ENCODE results near the gene FUT8. TPM values are rescaled to one million over a fixed set of nuclear protein-coding genes. Genes with fewer than 3 reads are reported as not detected.

FUT8 gene
- total RNA-seq, 1 donor from 2014 or later: 131 TPM

DNA sequence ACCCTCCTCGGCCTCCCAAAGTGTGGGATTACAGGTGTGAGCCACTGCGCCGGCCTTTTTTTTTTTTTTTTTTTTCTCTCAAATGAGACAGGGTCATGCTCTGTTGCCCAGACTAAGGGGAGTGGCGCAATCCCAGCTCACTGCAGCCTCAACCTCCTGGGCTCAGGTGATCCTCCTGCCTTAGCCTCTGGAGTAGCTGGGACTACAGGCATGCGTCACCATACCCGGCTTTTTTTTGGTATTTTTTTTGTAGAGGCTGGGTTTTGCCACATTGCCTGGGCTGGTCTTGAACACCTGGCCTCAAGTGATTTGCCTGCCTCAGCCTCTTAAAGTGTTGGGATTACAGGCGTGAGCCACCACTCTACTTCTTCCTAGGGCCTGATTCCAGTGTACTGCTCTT, 18.7 kb downstream of the FUT8 start:
- Histone ChIP-seq H3K9ac (no peak overlapping the region), H3K9me3 (ENCODE audit: low read depth) (no peaks in the 10 kb centered on the region), H4K20me1 (ENCODE audit: low read depth) (peaks cover 50% of the 10 kb centered on the region), H2AFZ (replicated peaks) (no peak overlapping the region), H3F3A (ENCODE audit: low read depth) (peaks cover 10% of the 10 kb centered on the region), H3K4me2 (no peak overlapping the region), H3K36me3 (no peaks in the 10 kb centered on the region), H3K27ac (no peak overlapping the region), H3K27me3 (no peaks in the 10 kb centered on the region), H3K4me1 (peaks cover 5% of the 10 kb centered on the region), H3K79me2 (ENCODE audit: low read depth) (peaks cover 97% of the 10 kb centered on the region), H3K4me3 (no peak overlapping the region)
- TF ChIP-seq EZH2phosphoT487 (IDR thresholded peaks at IDR 0.05) (no peak), EZH2 (IDR thresholded peaks at IDR 0.05) (no peak)
- TF ChIP-seq, protein P1, sequence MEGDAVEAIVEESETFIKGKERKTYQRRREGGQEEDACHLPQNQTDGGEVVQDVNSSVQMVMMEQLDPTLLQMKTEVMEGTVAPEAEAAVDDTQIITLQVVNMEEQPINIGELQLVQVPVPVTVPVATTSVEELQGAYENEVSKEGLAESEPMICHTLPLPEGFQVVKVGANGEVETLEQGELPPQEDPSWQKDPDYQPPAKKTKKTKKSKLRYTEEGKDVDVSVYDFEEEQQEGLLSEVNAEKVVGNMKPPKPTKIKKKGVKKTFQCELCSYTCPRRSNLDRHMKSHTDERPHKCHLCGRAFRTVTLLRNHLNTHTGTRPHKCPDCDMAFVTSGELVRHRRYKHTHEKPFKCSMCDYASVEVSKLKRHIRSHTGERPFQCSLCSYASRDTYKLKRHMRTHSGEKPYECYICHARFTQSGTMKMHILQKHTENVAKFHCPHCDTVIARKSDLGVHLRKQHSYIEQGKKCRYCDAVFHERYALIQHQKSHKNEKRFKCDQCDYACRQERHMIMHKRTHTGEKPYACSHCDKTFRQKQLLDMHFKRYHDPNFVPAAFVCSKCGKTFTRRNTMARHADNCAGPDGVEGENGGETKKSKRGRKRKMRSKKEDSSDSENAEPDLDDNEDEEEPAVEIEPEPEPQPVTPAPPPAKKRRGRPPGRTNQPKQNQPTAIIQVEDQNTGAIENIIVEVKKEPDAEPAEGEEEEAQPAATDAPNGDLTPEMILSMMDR (IDR thresholded peaks at IDR 0.05): no peak
- Mint-ChIP-seq H3K4me1 (peaks cover 2% of the 10 kb centered on the region), H3K9me3 (peaks cover 8% of the 10 kb centered on the region), H3K4me3 (no peak overlapping the region), H3K27me3 (ENCODE audit: insufficient read depth, low read depth) (peaks cover 2% of the 10 kb centered on the region), H3K27ac (no peak overlapping the region), H3K36me3 (peaks cover 23% of the 10 kb centered on the region)
- no peak for DNase-seq (ENCODE audit: low spot score)

DNA sequence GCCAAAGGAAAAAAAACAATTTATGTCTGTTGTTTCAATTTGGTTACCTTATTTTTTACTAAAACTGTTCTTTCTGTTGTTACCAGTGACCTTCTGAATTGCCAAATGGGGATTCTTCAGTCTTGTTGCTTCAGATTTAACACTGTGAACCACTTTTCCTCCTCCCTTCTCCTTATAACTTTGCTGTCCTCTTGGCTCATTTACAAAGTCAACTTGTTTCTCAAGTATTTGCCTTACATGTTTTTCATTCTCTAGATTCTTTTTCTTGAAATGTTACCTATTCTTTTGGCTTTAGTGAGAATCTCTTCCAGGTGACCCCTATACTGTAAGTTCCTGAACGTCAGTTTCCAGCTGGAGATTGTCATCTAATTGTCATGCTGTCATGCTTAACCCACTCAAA, 19.4 kb downstream of the FUT8 start:
- peaks cover 46% of the 10 kb centered on the region for H4K20me1 ChIP-seq (ENCODE audit: low read depth)
- no peak overlapping the region for H3K4me3 Mint-ChIP-seq
- no peak overlapping the region for H3K9ac ChIP-seq
- H3K27me3 Mint-ChIP-seq (ENCODE audit: insufficient read depth, low read depth): peaks cover 2% of the 10 kb centered on the region
- H3K4me1 ChIP-seq: peaks cover 5% of the 10 kb centered on the region
- no peak for DNase-seq (ENCODE audit: low spot score)
- H3K27me3 ChIP-seq: no peaks in the 10 kb centered on the region
- H3K36me3 ChIP-seq: no peaks in the 10 kb centered on the region
- TF ChIP-seq, protein P1 (IDR thresholded peaks at IDR 0.05): no peak
- H2AFZ ChIP-seq (replicated peaks): no peak overlapping the region
- peaks cover 97% of the 10 kb centered on the region for H3K79me2 ChIP-seq (ENCODE audit: low read depth)
- no peak overlapping the region for H3K4me3 ChIP-seq
- H3K9me3 ChIP-seq (ENCODE audit: low read depth): no peaks in the 10 kb centered on the region
- no peak overlapping the region for H3K27ac Mint-ChIP-seq
- H3K36me3 Mint-ChIP-seq: peaks cover 19% of the 10 kb centered on the region
- H3K4me1 Mint-ChIP-seq: peaks cover 2% of the 10 kb centered on the region
- H3K27ac ChIP-seq: no peak overlapping the region
- peaks cover 7% of the 10 kb centered on the region for H3K9me3 Mint-ChIP-seq
- H3K4me2 ChIP-seq: no peak overlapping the region
- H3F3A ChIP-seq (ENCODE audit: low read depth): peaks cover 10% of the 10 kb centered on the region

DNA sequence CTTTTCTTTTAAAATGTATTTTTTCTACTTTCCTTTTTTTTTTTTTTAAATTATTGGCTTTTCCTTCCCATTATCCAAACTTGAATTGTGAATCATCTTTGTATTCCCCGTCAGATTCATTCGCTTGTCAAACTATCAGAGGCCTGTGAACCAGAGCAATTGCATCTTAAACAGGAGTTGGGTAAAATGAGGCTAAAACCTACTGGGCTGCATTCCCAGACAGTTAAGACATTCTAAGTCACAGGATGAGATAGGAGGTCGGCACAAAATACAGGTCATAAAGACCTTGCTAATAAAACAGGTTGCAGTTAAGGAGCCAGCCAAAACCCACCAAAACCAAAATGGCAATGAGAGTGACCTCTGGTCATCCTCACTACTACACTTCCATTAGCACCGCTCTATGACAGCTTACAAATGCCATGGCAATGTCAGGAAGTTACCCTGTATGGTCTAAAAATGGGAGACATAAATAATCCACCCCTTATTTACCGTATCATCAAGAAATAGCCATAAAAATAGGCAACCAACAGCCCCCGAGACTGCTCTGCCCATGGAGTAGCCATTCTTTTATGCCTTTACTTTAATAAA, 19.9 kb downstream of the FUT8 start:
- Mint-ChIP-seq H3K4me1 (peaks cover 2% of the 10 kb centered on the region), H3K36me3 (peaks cover 17% of the 10 kb centered on the region), H3K9me3 (peaks cover 4% of the 10 kb centered on the region), H3K27ac (no peak overlapping the region), H3K4me3 (no peak overlapping the region), H3K27me3 (ENCODE audit: insufficient read depth, low read depth) (peaks cover 2% of the 10 kb centered on the region)
- no peak overlapping the region for H3K4me3 ChIP-seq
- H3K27ac ChIP-seq: no peak overlapping the region
- peaks cover 97% of the 10 kb centered on the region for H3K79me2 ChIP-seq (ENCODE audit: low read depth)
- H3K9ac ChIP-seq: no peak overlapping the region
- peaks cover 10% of the 10 kb centered on the region for H3F3A ChIP-seq (ENCODE audit: low read depth)
- DNase-seq (ENCODE audit: low spot score): no peak
- no peaks in the 10 kb centered on the region for H3K9me3 ChIP-seq (ENCODE audit: low read depth)
- no peak overlapping the region for H3K4me2 ChIP-seq
- peaks cover 5% of the 10 kb centered on the region for H3K4me1 ChIP-seq
- H2AFZ ChIP-seq (replicated peaks): no peak overlapping the region
- TF ChIP-seq EZH2phosphoT487 (IDR thresholded peaks at IDR 0.05) (no peak), EZH2 (IDR thresholded peaks at IDR 0.05) (no peak)
- TF ChIP-seq, protein P1 (IDR thresholded peaks at IDR 0.05): no peak
- H3K27me3 ChIP-seq: no peaks in the 10 kb centered on the region
- no peaks in the 10 kb centered on the region for H3K36me3 ChIP-seq
- H4K20me1 ChIP-seq (ENCODE audit: low read depth): peaks cover 41% of the 10 kb centered on the region

All from neural progenitor cell (in vitro differentiated cells).